SU-DHL-6 (cell line): ENCODE results near the gene DIP2C.

Experiments used
- EZH2phosphoT487 ChIP-seq: fragments of 200-600 bp; sonication (generic), shearing (Covaris generic); conservative IDR thresholded peaks from 2 replicates; pipeline ENCODE4 v1.6.1; 2018; ENCODE audit warnings: mild to moderate bottlenecking, antibody characterized with exemption, low read length, moderate library complexity, mixed read lengths
- TF ChIP-seq, protein P1 (sequence below): fragments of 200-600 bp; sonication (generic); IDR thresholded peaks from one replicate; pipeline ENCODE4 v1.5.1; 2017; ENCODE audit warnings: antibody characterized with exemption, mild to moderate bottlenecking, low read length, moderate library complexity; ENCODE audit not compliant: insufficient read depth, poor library complexity, severe bottlenecking

DNA sequence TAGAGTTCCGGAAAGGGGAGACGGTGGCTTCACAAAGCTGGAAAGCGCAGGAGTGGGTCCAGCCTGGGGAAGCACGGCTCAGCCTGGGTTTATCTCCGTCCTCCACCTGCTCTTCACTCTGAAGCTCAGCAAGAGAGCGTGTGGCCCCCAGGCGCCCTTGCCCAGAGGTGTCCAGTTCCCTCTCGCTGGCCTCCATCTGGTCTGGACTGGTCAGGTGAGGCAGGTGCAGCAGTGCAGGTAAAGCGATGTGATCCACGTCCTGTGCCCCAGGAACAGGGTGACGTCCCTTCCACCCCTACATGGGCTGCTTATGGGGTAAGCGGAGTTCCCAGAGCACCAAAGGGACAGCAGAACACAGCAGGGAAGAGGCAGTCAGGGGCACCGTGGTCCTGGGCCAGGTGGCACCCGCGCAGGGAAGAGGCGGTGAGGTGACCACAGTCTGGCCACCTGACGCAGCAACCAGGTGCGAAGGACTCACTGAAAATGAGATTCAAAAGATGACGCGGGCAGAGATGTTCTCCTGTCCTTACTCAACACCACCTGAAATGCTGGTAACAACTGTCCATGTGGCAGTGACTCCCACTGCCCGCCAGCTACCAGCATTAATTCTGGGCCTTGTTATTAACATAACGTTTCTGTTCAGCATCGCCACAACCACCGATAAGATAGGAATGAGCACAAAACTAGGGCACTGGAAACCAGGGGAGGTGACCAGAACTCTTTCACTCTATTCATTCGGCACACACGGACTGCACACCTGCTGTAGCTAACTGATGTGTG lies 33.0 kb upstream of the DIP2C start:
- TF ChIP-seq, protein P1, sequence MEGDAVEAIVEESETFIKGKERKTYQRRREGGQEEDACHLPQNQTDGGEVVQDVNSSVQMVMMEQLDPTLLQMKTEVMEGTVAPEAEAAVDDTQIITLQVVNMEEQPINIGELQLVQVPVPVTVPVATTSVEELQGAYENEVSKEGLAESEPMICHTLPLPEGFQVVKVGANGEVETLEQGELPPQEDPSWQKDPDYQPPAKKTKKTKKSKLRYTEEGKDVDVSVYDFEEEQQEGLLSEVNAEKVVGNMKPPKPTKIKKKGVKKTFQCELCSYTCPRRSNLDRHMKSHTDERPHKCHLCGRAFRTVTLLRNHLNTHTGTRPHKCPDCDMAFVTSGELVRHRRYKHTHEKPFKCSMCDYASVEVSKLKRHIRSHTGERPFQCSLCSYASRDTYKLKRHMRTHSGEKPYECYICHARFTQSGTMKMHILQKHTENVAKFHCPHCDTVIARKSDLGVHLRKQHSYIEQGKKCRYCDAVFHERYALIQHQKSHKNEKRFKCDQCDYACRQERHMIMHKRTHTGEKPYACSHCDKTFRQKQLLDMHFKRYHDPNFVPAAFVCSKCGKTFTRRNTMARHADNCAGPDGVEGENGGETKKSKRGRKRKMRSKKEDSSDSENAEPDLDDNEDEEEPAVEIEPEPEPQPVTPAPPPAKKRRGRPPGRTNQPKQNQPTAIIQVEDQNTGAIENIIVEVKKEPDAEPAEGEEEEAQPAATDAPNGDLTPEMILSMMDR = no peak
- TF ChIP-seq EZH2phosphoT487 = no peak
